ENCODE data around the gene CHCHD5. TPM values are rescaled to one million over a fixed set of nuclear protein-coding genes. Genes with fewer than 3 reads are reported as not detected.

CHCHD5 gene
- polyA plus RNA-seq, 3 donors, result 37.1 to 77.3 (median 56.2) TPM

DNA sequence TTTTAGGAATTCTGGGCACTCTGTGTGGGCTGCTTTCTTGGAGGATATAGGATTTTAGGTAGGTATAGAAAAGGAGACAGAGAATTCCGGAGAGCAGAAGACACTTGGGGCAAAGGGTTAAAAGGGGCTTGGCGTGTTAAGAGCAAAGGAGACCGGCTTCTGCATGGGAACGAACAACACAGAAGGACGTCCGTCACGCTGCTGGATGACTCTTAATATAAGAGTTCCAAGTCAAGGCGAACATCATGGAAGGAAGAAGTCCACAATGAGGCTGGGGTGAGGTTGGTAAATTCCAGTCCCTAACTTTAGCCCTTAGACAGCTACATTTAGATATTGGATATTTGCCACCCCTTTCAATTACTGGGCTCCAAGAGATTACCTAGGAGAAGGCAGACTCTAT is 45.4 kb downstream of the CHCHD5 start:
- Mint-ChIP-seq H3K27ac (peak overlapping the region in 2 of 7 donors; percentile 46 to 80), H3K27me3 (ENCODE audit: low read depth in 3 of 3) (peaks cover 0 to 1% (median 0%) of the 10 kb centered on the region in 3 donors), H3K4me3 (no peak overlapping the region), H3K9me3 (no peaks in the 10 kb centered on the region), H3K4me1 (peaks cover 78% of the 10 kb centered on the region), H3K36me3 (no peaks in the 10 kb centered on the region)
- Histone ChIP-seq H3K4me2 (replicated peaks; ENCODE audit: extremely low read depth, low read length, poor library complexity, severe bottlenecking) (no peak overlapping the region), H3K79me2 (ENCODE audit: insufficient read depth, low read length) (no peaks in the 10 kb centered on the region), H3K9me3 (replicated peaks in 1 of 2; ENCODE audit: control insufficient read depth in 1 of 2, insufficient read depth in 1 of 2, low read length in 2 of 2) (no peaks in the 10 kb centered on the region), H3K36me3 (replicated peaks in 1 of 2; ENCODE audit: control insufficient read depth in 1 of 2, insufficient read depth in 2 of 2, low read length in 2 of 2) (no peaks in the 10 kb centered on the region), H3K27me3 (ENCODE audit: control insufficient read depth in 2 of 2, insufficient read depth in 2 of 2, low read length in 2 of 2) (no peaks in the 10 kb centered on the region), H3K9ac (ENCODE audit: insufficient read depth, low read length, poor library complexity, severe bottlenecking) (no peak overlapping the region), H4K20me1 (ENCODE audit: insufficient read depth, low read length) (no peaks in the 10 kb centered on the region), H3K4me1 (ENCODE audit: control insufficient read depth in 1 of 2, insufficient read depth in 2 of 2, low read length in 2 of 2) (peaks cover 66 to 79% of the 10 kb centered on the region in 2 donors), H3K27ac (ENCODE audit: low read depth in 1 of 2, low read length in 2 of 2) (no peak overlapping the region), H3K4me3 (replicated peaks in 1 of 3; ENCODE audit: low read depth in 2 of 3, low read length in 3 of 3) (no peak overlapping the region), H2AFZ (ENCODE audit: insufficient read depth, low read depth, low read length, poor library complexity, severe bottlenecking) (peak overlapping the region; percentile 57)
- no peak for DNase-seq
- TF ChIP-seq, protein P1, sequence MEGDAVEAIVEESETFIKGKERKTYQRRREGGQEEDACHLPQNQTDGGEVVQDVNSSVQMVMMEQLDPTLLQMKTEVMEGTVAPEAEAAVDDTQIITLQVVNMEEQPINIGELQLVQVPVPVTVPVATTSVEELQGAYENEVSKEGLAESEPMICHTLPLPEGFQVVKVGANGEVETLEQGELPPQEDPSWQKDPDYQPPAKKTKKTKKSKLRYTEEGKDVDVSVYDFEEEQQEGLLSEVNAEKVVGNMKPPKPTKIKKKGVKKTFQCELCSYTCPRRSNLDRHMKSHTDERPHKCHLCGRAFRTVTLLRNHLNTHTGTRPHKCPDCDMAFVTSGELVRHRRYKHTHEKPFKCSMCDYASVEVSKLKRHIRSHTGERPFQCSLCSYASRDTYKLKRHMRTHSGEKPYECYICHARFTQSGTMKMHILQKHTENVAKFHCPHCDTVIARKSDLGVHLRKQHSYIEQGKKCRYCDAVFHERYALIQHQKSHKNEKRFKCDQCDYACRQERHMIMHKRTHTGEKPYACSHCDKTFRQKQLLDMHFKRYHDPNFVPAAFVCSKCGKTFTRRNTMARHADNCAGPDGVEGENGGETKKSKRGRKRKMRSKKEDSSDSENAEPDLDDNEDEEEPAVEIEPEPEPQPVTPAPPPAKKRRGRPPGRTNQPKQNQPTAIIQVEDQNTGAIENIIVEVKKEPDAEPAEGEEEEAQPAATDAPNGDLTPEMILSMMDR (IDR thresholded peaks at IDR 0.05), result no peak
- 94% methylated on average over 7 of the region's 8 CpGs for WGBS (ENCODE audit: insufficient coverage)
- intact Hi-C loops (cut with micrococcal nuclease), result loop anchor here in 1 of 2 donors (5.0 kb wide), 1 partner anchor 57 kb away; no protein-coding TSS in a partner anchor

DNA sequence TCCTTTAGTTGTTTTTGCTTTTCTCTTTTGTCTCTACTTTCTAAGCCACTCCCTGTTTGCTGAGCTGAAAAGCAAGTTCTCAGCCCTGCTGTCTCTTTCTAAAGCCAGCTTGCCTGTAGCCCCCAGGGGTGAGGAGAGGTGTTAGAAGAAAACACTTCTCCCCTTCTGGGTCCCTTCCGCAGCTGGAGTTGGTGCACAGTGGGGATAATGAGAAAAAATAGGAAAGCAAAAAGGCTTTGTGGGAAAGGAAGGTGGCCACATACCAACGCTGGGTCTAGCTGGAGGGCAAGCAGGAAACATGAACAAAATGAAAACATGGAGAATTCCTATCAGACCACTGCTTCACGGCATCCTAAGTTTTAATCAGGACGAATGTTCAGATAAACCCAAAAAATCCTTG is 45.9 kb downstream of the CHCHD5 start:
- peaks cover 74% of the 10 kb centered on the region for H3K4me1 Mint-ChIP-seq
- no peaks in the 10 kb centered on the region for H3K9me3 Mint-ChIP-seq
- WGBS (ENCODE audit: insufficient coverage), result 89% methylated on average over 2 of the region's 4 CpGs
- DNase-seq, result no peak
- H3K36me3 Mint-ChIP-seq, result no peaks in the 10 kb centered on the region
- H3K4me1 ChIP-seq (ENCODE audit: control insufficient read depth in 1 of 2, insufficient read depth in 2 of 2, low read length in 2 of 2), result peaks cover 62 to 74% of the 10 kb centered on the region in 2 donors
- peak overlapping the region in 1 of 3 experiments; percentile 41 for H3K4me3 ChIP-seq (replicated peaks in 1 of 3; ENCODE audit: low read depth in 2 of 3, low read length in 3 of 3)
- intact Hi-C loops (cut with micrococcal nuclease), result no loop called here
- peak overlapping the region in 2 of 7 donors; percentile 14 to 42 for H3K27ac Mint-ChIP-seq
- H3K4me3 Mint-ChIP-seq, result no peak overlapping the region
- H3K27me3 ChIP-seq (ENCODE audit: control insufficient read depth in 2 of 2, insufficient read depth in 2 of 2, low read length in 2 of 2), result no peaks in the 10 kb centered on the region
- H3K36me3 ChIP-seq (replicated peaks in 1 of 2; ENCODE audit: control insufficient read depth in 1 of 2, insufficient read depth in 2 of 2, low read length in 2 of 2), result no peaks in the 10 kb centered on the region
- H4K20me1 ChIP-seq (ENCODE audit: insufficient read depth, low read length), result no peaks in the 10 kb centered on the region
- no peaks in the 10 kb centered on the region for H3K9me3 ChIP-seq (replicated peaks in 1 of 2; ENCODE audit: control insufficient read depth in 1 of 2, insufficient read depth in 1 of 2, low read length in 2 of 2)
- peak overlapping the region; percentile 52 for H3K4me2 ChIP-seq (replicated peaks; ENCODE audit: extremely low read depth, low read length, poor library complexity, severe bottlenecking)
- no peaks in the 10 kb centered on the region for H3K79me2 ChIP-seq (ENCODE audit: insufficient read depth, low read length)
- H3K9ac ChIP-seq (ENCODE audit: insufficient read depth, low read length, poor library complexity, severe bottlenecking), result no peak overlapping the region
- H3K27me3 Mint-ChIP-seq (ENCODE audit: low read depth in 3 of 3), result peaks cover 0 to 2% (median 1%) of the 10 kb centered on the region in 3 donors
- TF ChIP-seq, protein P1 (IDR thresholded peaks at IDR 0.05), result no peak
- peak overlapping the region; percentile 57 for H2AFZ ChIP-seq (ENCODE audit: insufficient read depth, low read depth, low read length, poor library complexity, severe bottlenecking)
- no peak overlapping the region for H3K27ac ChIP-seq (ENCODE audit: low read depth in 1 of 2, low read length in 2 of 2)

Measured in CD14-positive monocyte (primary cell).